ENCODE measurements around the gene RBM45.

Gene RBM45

GRCh38 chr2:178123163-178123562, 10.9 kb downstream of the RBM45 start:
- TF ChIP-seq CTCF (IDR thresholded peaks at IDR 0.05) = no peak
- DNase-seq (ENCODE audit: low spot score) = no peak
- Histone ChIP-seq H3K4me3 (no peak overlapping the region), H3K27ac (no peak overlapping the region)

DNA sequence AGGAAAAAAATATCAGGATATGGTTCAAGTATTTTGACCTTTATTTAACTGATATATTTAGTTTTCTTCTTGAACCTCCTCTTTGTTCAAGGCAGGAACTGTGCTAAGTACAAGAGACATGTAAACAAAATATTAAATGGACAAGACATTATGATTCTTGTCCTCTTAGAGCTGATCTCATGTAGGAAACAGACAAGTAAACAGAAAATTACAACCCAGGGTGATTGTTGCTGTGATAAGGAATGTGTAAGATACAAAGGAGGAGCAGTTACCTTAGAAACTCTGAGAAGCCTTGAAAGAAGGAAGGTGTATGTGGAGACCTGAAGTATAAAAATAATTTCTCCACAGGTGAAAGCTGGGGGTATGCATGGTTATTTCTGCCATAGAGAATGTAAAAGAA, 12.9 kb downstream of the RBM45 start:
- no peak for DNase-seq (ENCODE audit: low spot score)
- no peak for TF ChIP-seq CTCF (IDR thresholded peaks at IDR 0.05)
- Histone ChIP-seq H3K4me3 (no peak overlapping the region), H3K27ac (no peak overlapping the region)

GRCh38 chr2:178125862-178126261, 13.6 kb downstream of the RBM45 start:
- H3K27ac ChIP-seq = no peak overlapping the region
- no peak overlapping the region for H3K4me3 ChIP-seq
- TF ChIP-seq CTCF (IDR thresholded peaks at IDR 0.05) = no peak
- DNase-seq (ENCODE audit: low spot score) = no peak

DNA sequence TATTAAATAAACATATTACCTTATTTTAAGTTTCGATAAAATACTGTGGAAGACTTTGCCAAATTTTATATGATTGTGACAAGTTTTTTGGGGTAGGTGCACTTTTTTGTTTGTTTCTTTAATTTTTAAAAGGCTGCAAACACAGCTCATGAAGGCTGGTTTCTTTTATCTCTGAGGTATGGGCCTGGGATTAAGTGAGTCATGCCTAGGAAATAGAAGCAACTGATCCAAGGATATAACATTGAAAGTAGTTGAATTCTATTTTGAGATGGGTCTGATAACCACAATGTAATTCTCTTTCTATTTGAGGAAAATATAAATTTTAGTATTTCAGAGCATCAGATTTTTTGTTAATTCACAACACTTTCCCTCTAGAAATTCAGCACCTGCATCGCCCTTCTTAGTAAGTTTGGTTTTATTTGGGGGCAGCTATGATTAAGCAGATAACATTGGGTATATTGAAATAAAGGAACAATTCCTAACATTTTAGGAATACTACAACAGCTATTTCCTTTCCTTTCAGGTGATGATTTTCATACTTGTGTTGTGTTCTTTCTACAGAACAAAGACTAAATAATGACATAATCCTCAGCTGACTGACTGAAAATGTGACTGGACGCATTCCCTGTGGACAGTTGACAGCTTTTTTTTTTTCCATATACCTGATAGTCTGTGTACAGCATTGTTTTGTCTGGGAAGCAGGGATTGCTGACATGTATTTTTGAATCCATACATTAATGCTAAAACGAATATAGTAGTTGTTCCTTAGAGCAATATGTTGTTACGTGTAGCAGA, 16.8 kb downstream of the RBM45 start:
- no peak for TF ChIP-seq CTCF (IDR thresholded peaks at IDR 0.05)
- Histone ChIP-seq H3K27ac (no peak overlapping the region), H3K4me3 (no peak overlapping the region)
- DNase-seq (ENCODE audit: low spot score) = no peak

DNA sequence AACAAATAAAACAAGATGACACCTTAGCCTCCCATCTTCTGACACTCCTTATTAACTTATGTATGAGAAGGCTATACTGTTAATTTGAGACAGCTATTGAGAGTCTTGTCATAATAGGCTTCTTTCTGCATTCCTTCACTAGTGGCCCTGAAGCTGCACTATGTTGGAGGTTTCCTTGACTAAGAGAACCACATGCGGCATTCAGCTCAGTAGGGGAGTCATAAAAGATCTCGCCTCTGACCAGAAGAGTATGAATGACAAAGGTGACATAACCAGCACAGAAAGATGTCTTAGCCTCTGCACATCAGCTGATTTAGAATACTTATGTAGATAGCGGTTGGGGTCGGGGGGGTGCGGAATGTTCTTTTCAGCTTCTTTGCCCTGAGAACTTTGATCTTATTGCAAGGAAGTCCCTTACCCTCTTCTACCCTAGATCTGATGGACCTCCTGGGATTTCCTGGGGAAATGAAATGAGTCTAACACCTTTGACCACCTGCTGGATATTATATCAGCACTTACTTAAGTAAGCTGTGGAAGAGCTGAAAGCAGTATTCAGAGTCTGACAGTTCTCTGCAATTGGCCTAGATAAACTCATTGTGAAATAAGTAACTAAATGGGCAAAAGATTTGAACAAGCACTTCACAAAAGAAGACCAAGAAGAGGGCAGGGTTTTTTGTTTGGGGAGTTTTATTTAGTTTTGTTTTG, 24.2 kb downstream of the RBM45 start:
- Histone ChIP-seq H3K4me3 (no peak overlapping the region), H3K27ac (no peak overlapping the region)
- DNase-seq (ENCODE audit: low spot score) = no peak
- no peak for TF ChIP-seq CTCF (IDR thresholded peaks at IDR 0.05)

DNA sequence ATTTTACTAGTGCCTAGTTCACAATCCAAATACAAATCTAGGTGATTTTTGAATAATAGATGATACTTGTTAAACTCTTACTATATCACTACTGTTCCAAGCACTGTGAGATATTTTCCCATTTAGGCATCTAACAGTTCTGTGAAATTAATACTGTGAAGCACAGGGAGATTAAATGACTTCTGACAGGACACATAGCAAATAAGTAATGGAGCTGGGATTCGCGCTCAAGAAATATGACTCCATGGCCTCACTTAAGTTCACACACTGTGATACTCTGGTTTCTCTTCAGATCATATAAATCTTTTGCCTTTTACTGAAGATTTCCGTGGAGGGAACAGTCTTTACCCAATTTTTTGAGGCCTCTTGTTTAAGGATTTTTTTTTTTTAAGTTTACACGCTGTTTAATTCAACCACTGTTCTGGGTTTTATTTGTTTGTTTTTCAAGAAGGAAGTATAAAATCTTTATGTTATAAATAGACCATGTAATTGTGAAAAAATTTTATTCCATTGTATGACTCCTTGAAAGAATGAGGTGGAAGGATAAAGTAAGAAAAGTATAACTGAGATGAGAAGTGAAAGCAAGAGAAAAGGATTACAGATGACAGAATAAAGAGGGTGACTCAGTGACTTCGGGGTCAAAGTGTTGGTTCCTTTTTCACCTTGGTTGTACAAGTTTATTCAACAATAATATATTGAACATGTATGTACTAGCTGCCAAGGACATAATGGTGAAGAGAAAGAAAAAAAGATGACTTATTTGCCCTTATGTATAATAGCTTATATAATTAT, 30.2 kb downstream of the RBM45 start:
- Histone ChIP-seq H3K4me3 (no peak overlapping the region), H3K27ac (no peak overlapping the region)
- no peak for TF ChIP-seq CTCF (IDR thresholded peaks at IDR 0.05)
- no peak for DNase-seq (ENCODE audit: low spot score)

All from coronary artery (tissue), 2 donors.